Measurements from ENCODE around the gene RBM19. TPM values are rescaled to one million over a fixed set of nuclear protein-coding genes. Genes with fewer than 3 reads are reported as not detected.

RBM19 gene
- total and polyA plus RNA-seq, 3 experiments from 2014 or later, result 12.6 to 114 (median 109) TPM

DNA sequence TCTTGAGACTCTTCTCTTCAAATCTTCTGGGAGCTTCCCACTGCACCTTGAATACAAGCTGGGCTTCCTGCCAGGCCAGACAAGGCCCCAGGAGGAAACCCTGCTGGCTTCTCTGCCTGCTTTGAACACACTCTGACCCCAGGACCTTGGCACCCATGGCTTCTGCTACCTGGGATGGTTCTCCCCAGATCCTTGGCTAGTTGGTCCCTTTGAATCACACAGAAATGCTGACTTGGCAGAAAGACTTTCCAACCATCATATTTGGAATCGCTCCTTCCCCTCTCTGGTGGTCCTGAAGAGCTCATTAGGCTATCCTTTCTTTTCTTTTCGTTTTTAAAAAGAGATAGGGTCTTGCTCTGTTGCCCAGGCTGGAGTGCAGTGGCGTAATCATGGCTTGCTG lies 132.7 kb downstream of the RBM19 start:
- no peak overlapping the region for H3K4me3 ChIP-seq (ENCODE audit: low read length)
- no peak for DNase-seq
- H3K9me3 ChIP-seq (ENCODE audit: low read length), result no peaks in the 10 kb centered on the region
- Mint-ChIP-seq H3K27ac (peak overlapping the region in 2 of 8 donors; percentile 84 to 96), H3K4me1 (peaks cover 0 to 3% (median 0%) of the 10 kb centered on the region in 3 donors), H3K36me3 (peaks cover 0 to 27% (median 2%) of the 10 kb centered on the region in 3 donors), H3K9me3 (no peaks in the 10 kb centered on the region), H3K27me3 (no peaks in the 10 kb centered on the region), H3K4me3 (no peak overlapping the region)
- no peaks in the 10 kb centered on the region for H3K4me1 ChIP-seq (ENCODE audit: insufficient read depth, low read length)
- POLR2A ChIA-PET, result interaction anchor here (0.6 kb wide), 1 partner anchor 64 kb away, joined by 3 read pairs; no protein-coding TSS in a partner anchor
- no peaks in the 10 kb centered on the region for H3K36me3 ChIP-seq (ENCODE audit: insufficient read depth, low read length)
- no peaks in the 10 kb centered on the region for H3K27me3 ChIP-seq (ENCODE audit: insufficient read depth, low read length, poor library complexity, severe bottlenecking)
- CTCF ChIA-PET, result no interaction called here
- no peak overlapping the region for H3K27ac ChIP-seq (ENCODE audit: low read depth, low read length)

DNA sequence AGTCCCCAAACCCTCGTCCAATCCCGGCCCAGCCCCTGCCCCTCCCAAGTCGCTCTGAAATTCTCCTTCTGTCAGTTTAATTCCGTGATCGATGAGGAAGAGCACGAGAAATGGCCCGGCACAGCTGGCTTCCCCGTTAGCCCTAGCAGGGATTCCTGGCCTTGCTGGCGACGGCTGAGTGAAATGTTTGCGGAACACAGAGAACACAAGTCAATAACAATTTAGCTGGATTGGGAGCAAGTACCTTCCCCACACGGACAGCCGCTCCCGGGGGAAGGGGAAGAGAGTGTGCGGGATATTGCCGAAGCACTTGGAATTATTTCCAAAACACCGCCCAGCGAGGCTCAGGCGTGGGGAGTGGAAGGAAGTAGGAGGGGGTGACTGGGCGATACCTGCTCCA lies 134.6 kb downstream of the RBM19 start:
- Histone ChIP-seq H3K27me3 (ENCODE audit: insufficient read depth, low read length, poor library complexity, severe bottlenecking) (no peaks in the 10 kb centered on the region), H3K9me3 (ENCODE audit: low read length) (no peaks in the 10 kb centered on the region), H3K27ac (ENCODE audit: low read depth, low read length) (no peak overlapping the region), H3K4me1 (ENCODE audit: insufficient read depth, low read length) (no peaks in the 10 kb centered on the region), H3K4me3 (ENCODE audit: low read length) (no peak overlapping the region), H3K36me3 (ENCODE audit: insufficient read depth, low read length) (no peaks in the 10 kb centered on the region)
- DNase-seq, result no peak
- H3K27ac Mint-ChIP-seq, result peak overlapping the region in 2 of 8 donors; percentile 86 to 88
- peaks cover 0 to 27% (median 0%) of the 10 kb centered on the region in 3 donors for H3K36me3 Mint-ChIP-seq
- no peak overlapping the region for H3K4me3 Mint-ChIP-seq
- no peaks in the 10 kb centered on the region for H3K4me1 Mint-ChIP-seq
- CTCF ChIA-PET, result no interaction called here
- H3K27me3 Mint-ChIP-seq, result no peaks in the 10 kb centered on the region
- POLR2A ChIA-PET, result no interaction called here
- H3K9me3 Mint-ChIP-seq, result no peaks in the 10 kb centered on the region

DNA sequence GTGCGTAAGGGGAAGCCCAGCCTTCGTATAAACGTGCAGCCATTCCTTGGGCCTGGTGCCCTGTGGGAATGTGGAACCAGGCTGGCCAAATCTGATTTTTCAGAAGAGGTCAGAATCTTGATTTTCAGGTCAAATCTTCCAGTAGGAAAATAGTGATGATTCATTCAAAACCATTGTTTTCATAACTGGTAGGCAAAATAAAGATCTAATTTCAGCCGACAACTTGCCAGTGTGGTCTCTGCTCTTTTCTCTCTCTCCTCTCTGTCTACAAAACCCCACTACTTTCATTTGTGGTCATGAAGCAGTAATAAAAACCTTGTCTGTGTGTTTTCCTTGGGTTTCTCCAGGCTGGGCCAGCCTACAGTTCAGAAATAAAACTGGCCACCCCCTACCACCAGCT lies 135.1 kb downstream of the RBM19 start:
- Histone ChIP-seq H3K27ac (ENCODE audit: low read depth, low read length) (no peak overlapping the region), H3K9me3 (ENCODE audit: low read length) (no peaks in the 10 kb centered on the region), H3K36me3 (ENCODE audit: insufficient read depth, low read length) (no peaks in the 10 kb centered on the region), H3K4me3 (ENCODE audit: low read length) (no peak overlapping the region), H3K4me1 (ENCODE audit: insufficient read depth, low read length) (no peaks in the 10 kb centered on the region), H3K27me3 (ENCODE audit: insufficient read depth, low read length, poor library complexity, severe bottlenecking) (no peaks in the 10 kb centered on the region)
- H3K4me3 Mint-ChIP-seq, result no peak overlapping the region
- ChIA-PET POLR2A (no interaction called here), CTCF (no interaction called here)
- no peaks in the 10 kb centered on the region for H3K27me3 Mint-ChIP-seq
- no peaks in the 10 kb centered on the region for H3K4me1 Mint-ChIP-seq
- no peak for DNase-seq
- peaks cover 0 to 32% (median 2%) of the 10 kb centered on the region in 3 donors for H3K36me3 Mint-ChIP-seq
- no peak overlapping the region for H3K27ac Mint-ChIP-seq
- H3K9me3 Mint-ChIP-seq, result no peaks in the 10 kb centered on the region

DNA sequence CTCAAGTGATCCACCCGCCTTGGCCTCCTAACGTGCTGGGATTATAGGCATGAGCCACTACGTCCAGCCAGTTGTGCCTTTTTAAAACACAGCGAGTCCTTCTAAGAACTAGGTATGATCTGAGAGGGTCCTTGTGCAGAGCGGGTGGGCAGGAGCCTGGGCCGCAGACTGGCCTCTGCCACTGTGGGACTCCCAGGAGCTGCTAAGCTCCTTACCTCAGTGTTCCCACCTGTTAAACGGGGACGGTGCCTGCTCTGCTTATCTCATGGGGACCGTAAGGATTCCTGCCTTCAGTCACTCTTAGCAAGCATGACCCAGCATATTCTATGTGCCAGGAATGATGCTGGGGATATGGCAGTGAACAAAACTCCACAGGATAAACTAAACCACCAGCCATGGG lies 136.9 kb downstream of the RBM19 start:
- H3K27me3 ChIP-seq (ENCODE audit: insufficient read depth, low read length, poor library complexity, severe bottlenecking), result no peaks in the 10 kb centered on the region
- no peaks in the 10 kb centered on the region for H3K9me3 ChIP-seq (ENCODE audit: low read length)
- no peaks in the 10 kb centered on the region for H3K4me1 ChIP-seq (ENCODE audit: insufficient read depth, low read length)
- CTCF ChIA-PET, result no interaction called here
- H3K4me1 Mint-ChIP-seq, result peaks cover 0 to 2% (median 0%) of the 10 kb centered on the region in 3 donors
- H3K4me3 Mint-ChIP-seq, result no peak overlapping the region
- H3K27ac Mint-ChIP-seq, result peak overlapping the region in 1 of 8 donors; percentile 26
- H3K27me3 Mint-ChIP-seq, result no peaks in the 10 kb centered on the region
- H3K4me3 ChIP-seq (ENCODE audit: low read length), result no peak overlapping the region
- POLR2A ChIA-PET, result no interaction called here
- H3K9me3 Mint-ChIP-seq, result no peaks in the 10 kb centered on the region
- no peak overlapping the region for H3K27ac ChIP-seq (ENCODE audit: low read depth, low read length)
- no peak for DNase-seq
- no peaks in the 10 kb centered on the region for H3K36me3 ChIP-seq (ENCODE audit: insufficient read depth, low read length)
- peaks cover 0 to 34% (median 2%) of the 10 kb centered on the region in 3 donors for H3K36me3 Mint-ChIP-seq

DNA sequence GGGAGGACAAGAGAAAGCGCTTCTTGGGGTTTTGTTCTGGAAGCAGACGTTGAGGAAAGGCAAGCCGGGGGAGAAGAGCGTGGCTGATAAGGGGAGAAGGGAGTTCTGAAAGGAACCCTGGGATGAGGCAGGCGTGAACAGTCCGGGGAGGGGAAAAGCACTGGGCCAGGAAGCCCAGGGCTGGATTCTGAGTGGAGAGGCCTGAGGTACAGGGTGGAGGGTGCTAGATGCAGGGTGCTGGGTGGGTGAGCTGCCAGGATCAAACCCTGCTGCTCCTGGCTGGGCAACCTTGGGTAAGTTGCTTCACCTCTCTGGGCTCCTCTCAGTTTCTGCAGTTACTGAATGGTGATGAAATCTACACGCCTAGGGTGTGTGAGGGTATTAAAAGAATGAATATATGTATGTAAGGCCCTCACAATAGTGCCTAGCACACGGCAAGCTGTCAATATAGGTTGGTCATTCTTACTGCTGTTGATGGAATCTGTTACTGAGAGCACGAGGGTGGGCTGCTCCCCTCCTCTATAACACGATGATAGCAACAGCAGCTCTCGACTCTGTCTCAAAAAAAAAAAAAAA lies 138.5 kb downstream of the RBM19 start:
- Mint-ChIP-seq H3K27ac (no peak overlapping the region), H3K4me3 (no peak overlapping the region), H3K9me3 (no peaks in the 10 kb centered on the region), H3K4me1 (peaks cover 0 to 2% (median 0%) of the 10 kb centered on the region in 3 donors), H3K36me3 (peaks cover 0 to 33% (median 2%) of the 10 kb centered on the region in 3 donors), H3K27me3 (no peaks in the 10 kb centered on the region)
- Histone ChIP-seq H3K4me1 (ENCODE audit: insufficient read depth, low read length) (no peaks in the 10 kb centered on the region), H3K9me3 (ENCODE audit: low read length) (no peaks in the 10 kb centered on the region), H3K4me3 (ENCODE audit: low read length) (no peak overlapping the region), H3K27me3 (ENCODE audit: insufficient read depth, low read length, poor library complexity, severe bottlenecking) (no peaks in the 10 kb centered on the region), H3K27ac (ENCODE audit: low read depth, low read length) (no peak overlapping the region), H3K36me3 (ENCODE audit: insufficient read depth, low read length) (no peaks in the 10 kb centered on the region)
- ChIA-PET CTCF (no interaction called here), POLR2A (no interaction called here)
- DNase-seq, result no peak

DNA sequence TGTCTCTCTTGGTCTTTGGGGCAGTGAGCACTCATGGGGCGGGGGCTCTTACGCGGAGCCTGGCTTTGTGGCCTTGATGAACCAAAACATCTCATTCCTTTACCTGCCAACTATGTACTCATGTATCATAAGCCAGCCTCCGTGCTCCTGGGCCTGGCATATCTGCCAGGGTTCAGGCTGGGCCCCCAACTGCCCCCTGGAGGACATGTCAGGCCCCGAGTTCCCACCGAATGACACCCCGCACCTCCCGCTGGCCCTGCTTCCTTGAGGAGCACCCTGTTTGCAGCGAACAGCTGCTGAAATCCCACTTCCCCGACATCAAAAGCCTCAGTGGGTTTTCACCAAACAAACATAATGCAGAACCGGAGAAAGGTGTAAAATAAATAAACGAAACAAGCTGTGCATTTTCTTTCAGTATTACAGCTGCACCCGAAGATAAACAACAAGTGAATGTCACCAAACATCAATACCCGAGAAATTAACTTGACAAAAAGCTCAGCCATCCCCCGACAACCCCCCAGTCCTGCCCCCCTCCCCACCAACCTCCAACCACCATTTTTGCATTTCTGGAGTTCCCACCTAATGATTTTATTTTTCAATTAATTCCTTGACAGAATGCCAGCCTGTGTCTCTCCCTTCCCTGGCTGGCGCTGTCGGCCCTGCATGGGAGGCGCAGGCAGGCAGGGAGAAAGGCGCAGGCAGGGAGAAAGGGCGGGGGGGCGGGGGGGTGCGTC lies 139.2 kb downstream of the RBM19 start:
- Mint-ChIP-seq H3K27me3 (no peaks in the 10 kb centered on the region), H3K36me3 (peaks cover 0 to 38% (median 4%) of the 10 kb centered on the region in 3 donors), H3K4me1 (peaks cover 0 to 2% (median 0%) of the 10 kb centered on the region in 3 donors), H3K9me3 (no peaks in the 10 kb centered on the region), H3K4me3 (no peak overlapping the region), H3K27ac (peak overlapping the region in 1 of 8 donors; percentile 19)
- POLR2A ChIA-PET, result no interaction called here
- DNase-seq, result no peak
- Histone ChIP-seq H3K36me3 (ENCODE audit: insufficient read depth, low read length) (no peaks in the 10 kb centered on the region), H3K9me3 (ENCODE audit: low read length) (no peaks in the 10 kb centered on the region), H3K27ac (ENCODE audit: low read depth, low read length) (no peak overlapping the region), H3K4me1 (ENCODE audit: insufficient read depth, low read length) (no peaks in the 10 kb centered on the region), H3K4me3 (ENCODE audit: low read length) (no peak overlapping the region), H3K27me3 (ENCODE audit: insufficient read depth, low read length, poor library complexity, severe bottlenecking) (no peaks in the 10 kb centered on the region)
- CTCF ChIA-PET, result no interaction called here

DNA sequence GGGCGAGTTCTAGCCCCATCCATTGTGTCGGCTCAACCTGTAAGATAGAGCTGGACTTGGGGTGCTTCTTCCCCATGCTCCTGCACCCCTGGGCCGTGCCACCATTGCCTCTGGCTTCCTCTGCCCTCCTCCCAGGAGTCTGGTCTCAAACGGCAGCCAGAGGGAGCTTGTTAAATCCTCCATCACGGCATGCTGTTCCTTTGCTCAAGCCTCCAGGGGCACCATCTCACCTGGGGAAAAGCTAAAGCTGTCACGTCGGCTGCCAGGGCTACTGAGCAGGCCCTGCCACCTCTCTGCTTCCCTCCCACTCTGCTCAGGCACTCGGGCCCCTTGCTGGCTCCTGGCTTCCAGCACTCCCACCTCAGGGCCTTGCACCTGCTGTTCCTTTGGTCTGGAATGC lies 140.4 kb downstream of the RBM19 start:
- Histone ChIP-seq H3K36me3 (ENCODE audit: insufficient read depth, low read length) (no peaks in the 10 kb centered on the region), H3K9me3 (ENCODE audit: low read length) (no peaks in the 10 kb centered on the region), H3K27me3 (ENCODE audit: insufficient read depth, low read length, poor library complexity, severe bottlenecking) (no peaks in the 10 kb centered on the region), H3K4me3 (ENCODE audit: low read length) (no peak overlapping the region), H3K27ac (ENCODE audit: low read depth, low read length) (no peak overlapping the region), H3K4me1 (ENCODE audit: insufficient read depth, low read length) (no peaks in the 10 kb centered on the region)
- ChIA-PET POLR2A (no interaction called here), CTCF (no interaction called here)
- DNase-seq, result no peak
- H3K4me3 Mint-ChIP-seq, result no peak overlapping the region
- peaks cover 0 to 47% (median 5%) of the 10 kb centered on the region in 3 donors for H3K36me3 Mint-ChIP-seq
- no peaks in the 10 kb centered on the region for H3K27me3 Mint-ChIP-seq
- H3K27ac Mint-ChIP-seq, result no peak overlapping the region
- peaks cover 0 to 2% (median 0%) of the 10 kb centered on the region in 3 donors for H3K4me1 Mint-ChIP-seq
- H3K9me3 Mint-ChIP-seq, result no peaks in the 10 kb centered on the region

DNA sequence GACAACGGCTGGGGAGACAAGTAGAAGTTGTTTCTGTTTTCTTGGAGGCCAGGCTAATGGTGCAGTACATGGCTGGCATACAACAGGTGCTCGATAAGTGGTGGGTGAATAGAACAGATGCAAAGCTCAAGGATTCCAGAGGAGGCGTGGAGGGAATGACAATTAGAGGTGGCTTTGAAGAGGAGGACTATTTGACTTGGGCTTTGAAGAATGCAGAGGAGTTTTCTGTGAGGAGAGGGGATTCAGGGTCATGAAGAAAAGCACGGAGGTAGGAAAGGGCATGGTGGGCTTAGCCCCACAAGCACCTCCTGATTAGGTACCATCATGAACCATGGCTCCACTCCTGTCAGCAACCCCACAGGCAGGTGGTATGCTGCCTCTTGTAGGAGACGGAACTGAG lies 142.3 kb downstream of the RBM19 start:
- no peaks in the 10 kb centered on the region for H3K4me1 ChIP-seq (ENCODE audit: insufficient read depth, low read length)

More for the DNA sequence above, 142.3 kb downstream of the RBM19 start:
- POLR2A ChIA-PET, result no interaction called here
- Mint-ChIP-seq H3K36me3 (peaks cover 0 to 57% (median 8%) of the 10 kb centered on the region in 3 donors), H3K4me3 (peak overlapping the region in 1 of 7 donors; percentile 1), H3K4me1 (peaks cover 0 to 2% (median 0%) of the 10 kb centered on the region in 3 donors), H3K27me3 (no peaks in the 10 kb centered on the region), H3K9me3 (no peaks in the 10 kb centered on the region), H3K27ac (peak overlapping the region in 1 of 8 donors; percentile 70)
- Histone ChIP-seq H3K4me3 (ENCODE audit: low read length) (no peak overlapping the region), H3K27ac (ENCODE audit: low read depth, low read length) (no peak overlapping the region), H3K9me3 (ENCODE audit: low read length) (no peaks in the 10 kb centered on the region), H3K27me3 (ENCODE audit: insufficient read depth, low read length, poor library complexity, severe bottlenecking) (no peaks in the 10 kb centered on the region), H3K36me3 (ENCODE audit: insufficient read depth, low read length) (no peaks in the 10 kb centered on the region)
- no peak for DNase-seq
- CTCF ChIA-PET, result no interaction called here
